Articular chondrocyte of knee joint (primary cell): ENCODE results near the gene REEP3. TPM values are rescaled to one million over a fixed set of nuclear protein-coding genes. Genes with fewer than 3 reads are reported as not detected.

ENCODE experiments used
- small RNA-seq: library from RNA; depleted of rRNA; stranded (forward); fragments of <200 nt; gene quantifications from one replicate; pipeline ENCODE3, GENCODE V24; 2012
- total RNA-seq: library from RNA; depleted of rRNA; stranded (reverse); fragments of >200 nt; gene quantifications from 2 replicates; pipeline ENCODE4 v1.2.3, GENCODE V29; 2012

Gene REEP3, protein sequence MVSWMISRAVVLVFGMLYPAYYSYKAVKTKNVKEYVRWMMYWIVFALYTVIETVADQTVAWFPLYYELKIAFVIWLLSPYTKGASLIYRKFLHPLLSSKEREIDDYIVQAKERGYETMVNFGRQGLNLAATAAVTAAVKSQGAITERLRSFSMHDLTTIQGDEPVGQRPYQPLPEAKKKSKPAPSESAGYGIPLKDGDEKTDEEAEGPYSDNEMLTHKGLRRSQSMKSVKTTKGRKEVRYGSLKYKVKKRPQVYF
- 102 and 126 TPM in 2 replicates for total RNA-seq

DNA sequence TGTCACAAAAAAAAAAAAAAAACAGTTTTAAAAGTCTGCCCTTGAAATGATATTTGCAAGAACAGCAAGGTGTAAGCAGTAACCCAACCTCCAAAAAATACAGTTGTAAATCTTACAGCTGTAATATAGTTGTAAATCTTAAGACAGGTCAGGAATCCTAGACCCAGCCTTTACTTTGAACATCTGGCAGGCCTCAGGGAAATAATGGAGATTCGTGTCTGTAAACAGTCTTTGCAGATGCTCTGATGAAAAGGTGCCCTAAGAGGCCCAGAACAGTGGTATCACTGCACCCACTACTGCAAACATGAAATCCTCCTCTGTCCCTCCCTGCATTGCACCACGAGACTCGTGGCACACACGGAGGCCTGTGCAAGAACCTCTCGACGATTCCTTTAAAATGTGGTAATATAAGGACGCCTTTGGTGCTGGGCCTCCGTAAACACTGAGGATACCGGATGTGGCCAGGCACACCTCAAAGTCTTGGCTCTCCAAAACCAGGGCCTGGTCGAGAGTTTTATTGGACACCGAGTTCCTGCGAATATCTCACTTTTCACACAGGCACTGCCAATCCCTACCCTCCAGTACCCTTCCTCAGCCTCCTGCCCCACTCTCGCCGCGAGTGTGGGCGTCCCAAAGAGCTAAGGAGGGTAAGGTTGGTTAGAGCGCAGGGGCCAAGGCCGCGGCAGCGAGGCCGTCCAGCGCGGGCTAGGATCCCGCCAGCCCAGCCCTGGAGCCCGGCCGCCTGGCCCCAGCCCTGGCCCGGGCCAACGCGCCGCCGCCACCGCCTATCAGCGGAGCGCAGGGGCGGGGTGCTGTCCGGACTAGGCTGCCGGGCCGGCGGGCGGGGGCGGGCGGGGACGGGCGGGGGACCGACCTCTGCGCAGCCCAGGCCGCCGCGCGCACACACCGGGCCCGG is at the start of gene REEP3:
TSS of gene REEP3 (plus strand) at position 902 of the 916 bp plus-strand sequence. CDS start 145 bp downstream, outside the sequence.

Small RNA genes lying within 50 kb of the gene (small RNA-seq; reads per million reads assigned to genes)
- not detected for gene AC022022.1

Other genes starting within 250 kb of the REEP3 start
- gene JMJD1C, start 55.4 kb upstream of the REEP3 start, total RNA-seq, result 83.1 and 102 TPM in 2 replicates